A549 (cell line): ENCODE results near the gene CEACAM1. TPM values are rescaled to one million over a fixed set of nuclear protein-coding genes. Genes with fewer than 3 reads are reported as not detected.
"Not testable (repeated sequence)": the region's sequence is repeated elsewhere in the genome, so short reads cannot be mapped to it uniquely, and the experiment has no call there.

Source experiments
- ATAC-seq, 2 experiments: fragments of 200-7000 bp in 1 of 2; fragments of >200 bp in 1 of 2; cut with Nextera tagmentation in 1 of 2; cut with Tn5 transposase in 1 of 2; 3 replicates each; pipeline versions ENCODE4 v1.8.0 to v1.9.1; 2018 to 2020; ENCODE audit warnings: mild to moderate bottlenecking in 1 of 2, moderate library complexity in 1 of 2
- CTCF ChIA-PET: fragments of 300-600 bp; sonication (Branson Sonifier 250); formaldehyde crosslinking; extraction: SDS; loops from one replicate; lab custom pipeline; 2021; ENCODE audit warnings: antibody characterized with exemption, inconsistent platforms; lab: Yijun Ruan, JAX
- POLR2A ChIA-PET: fragments of 350-600 bp; formaldehyde crosslinking; extraction: SDS; loops from one replicate; lab custom pipeline; 2021; ENCODE audit warnings: antibody characterized with exemption, inconsistent platforms; lab: Yijun Ruan, JAX
- DNase-seq, 2 experiments: peaks; one replicate each; pipeline versions ENCODE4 v3.0.0 to v3.0.0-alpha.2; 2011 to 2016; ENCODE audit warnings: low read depth in 1 of 2, low spot score in 1 of 2
- FAIRE-seq: peaks from 2 replicates; lab custom pipeline; 2011; peaks lifted over from hg19 to GRCh38; lab: Jason Lieb, UNC
- H3K27ac ChIP-seq, 2 experiments: fragments of >200 bp; sonication (Bioruptor Twin); formaldehyde crosslinking; 3 replicates each; pipeline ENCODE4 v1.5.1; 2016 to 2017
- H3K4me1 ChIP-seq: fragments of >200 bp; sonication (Bioruptor Twin); formaldehyde crosslinking; 3 replicates; pipeline ENCODE4 v1.6.1; 2016
- H3K4me2 ChIP-seq: fragments of >200 bp; sonication (Bioruptor Twin); formaldehyde crosslinking; 3 replicates; pipeline ENCODE4 v1.6.1; 2016
- H3K4me3 ChIP-seq: fragments of >200 bp; sonication (Bioruptor Twin); formaldehyde crosslinking; 3 replicates; pipeline ENCODE4 v1.5.1; 2016
- H3K9me3 ChIP-seq: fragments of >200 bp; sonication (Bioruptor Twin); formaldehyde crosslinking; 3 replicates; pipeline ENCODE4 v1.6.1; 2016
- CHD2 ChIP-seq: fragments of 150-350 bp; IDR thresholded peaks from 2 replicates; pipeline ENCODE4 v1.6.1; 2014; ENCODE audit warnings: low read length; ENCODE audit not compliant: partially characterized antibody
- EHMT2 ChIP-seq: fragments of 200-600 bp; sonication (generic); IDR thresholded peaks from 2 replicates; pipeline ENCODE4 v1.6.1; 2016; ENCODE audit warnings: antibody characterized with exemption, low read depth, mild to moderate bottlenecking, moderate library complexity
- EP300 ChIP-seq, 2 experiments: fragments of >200 bp; sonication (Bioruptor Twin); formaldehyde crosslinking; IDR thresholded peaks; 2 replicates in 1 of 2; 3 replicates in 1 of 2; pipeline ENCODE4 v1.6.1; 2016 to 2017
- HDAC2 ChIP-seq: fragments of 200-600 bp; sonication (generic); IDR thresholded peaks from 2 replicates; pipeline ENCODE4 v1.6.1; 2016
- HMGXB4 ChIP-seq: fragments of 250-450 bp; sonication (Bioruptor Pico); IDR thresholded peaks from 2 replicates; pipeline ENCODE4 v1.5.0; 2021; ENCODE audit warnings: mild to moderate bottlenecking, moderate library complexity, borderline replicate concordance
- HOXB5 ChIP-seq: fragments of 250-450 bp; sonication (Bioruptor Pico); IDR thresholded peaks from 2 replicates; pipeline ENCODE4 v1.5.0; 2020; ENCODE audit warnings: mild to moderate bottlenecking, moderate library complexity
- JUNB ChIP-seq: fragments of >200 bp; sonication (Bioruptor Twin); formaldehyde crosslinking; IDR thresholded peaks from 2 replicates; pipeline ENCODE4 v1.6.1; 2016
- KDM1A ChIP-seq: fragments of 200-600 bp; sonication (generic); IDR thresholded peaks from 2 replicates; pipeline ENCODE4 v1.6.1; 2016; ENCODE audit warnings: low read depth, mild to moderate bottlenecking
- MAX ChIP-seq: IDR thresholded peaks from 2 replicates; pipeline ENCODE4 v1.6.1; 2012
- NPAS2 ChIP-seq: fragments of 250-450 bp; sonication (Bioruptor Pico); IDR thresholded peaks from 2 replicates; pipeline ENCODE4 v1.8.0; 2022; ENCODE audit warnings: mild to moderate bottlenecking, moderate library complexity, borderline replicate concordance
- PHF8 ChIP-seq: fragments of 200-600 bp; sonication (generic); IDR thresholded peaks from 2 replicates; pipeline ENCODE4 v1.6.1; 2016; ENCODE audit warnings: low read depth, mild to moderate bottlenecking, antibody characterized with exemption, moderate library complexity, borderline replicate concordance
- POLR2AphosphoS2 ChIP-seq: conservative IDR thresholded peaks from 2 replicates; pipeline ENCODE4 v1.6.1; 2012; ENCODE audit warnings: low read length, improper control_type of control experiment, inconsistent platforms
- RFX5 ChIP-seq: fragments of 450-650 bp; IDR thresholded peaks from 2 replicates; pipeline ENCODE4 v1.7.1; 2014; ENCODE audit warnings: antibody characterized with exemption, mild to moderate bottlenecking, moderate library complexity
- SMC3 ChIP-seq: fragments of >200 bp; sonication (Bioruptor Twin); formaldehyde crosslinking; IDR thresholded peaks from 3 replicates; pipeline ENCODE4 v1.6.1; 2018; ENCODE audit warnings: inconsistent platforms
- TP53 ChIP-seq: fragments of 250-450 bp; sonication (Bioruptor Pico); IDR thresholded peaks from 2 replicates; pipeline ENCODE4 v1.5.0; 2021; ENCODE audit warnings: mild to moderate bottlenecking, moderate library complexity
- USF2 ChIP-seq: fragments of 450-650 bp; IDR thresholded peaks from 2 replicates; pipeline ENCODE4 v1.6.1; 2014; ENCODE audit warnings: antibody characterized with exemption
- ZC3H11A ChIP-seq: fragments of 450-650 bp; IDR thresholded peaks from 2 replicates; pipeline ENCODE4 v1.6.1; 2014; ENCODE audit warnings: antibody characterized with exemption, mild to moderate bottlenecking
- ZFP36 ChIP-seq: fragments of 450-650 bp; IDR thresholded peaks from 2 replicates; pipeline ENCODE4 v1.6.1; 2014; ENCODE audit warnings: borderline replicate concordance; ENCODE audit not compliant: partially characterized antibody
- WGBS: methylation state at CpG from one replicate; pipeline ENCODE4 v1.1.6; 2017; ENCODE audit errors: missing lambda C conversion rate; 5-methylcytosine and 5-hydroxymethylcytosine counted together
- polyA plus RNA-seq, 4 experiments: library from polyadenylated mRNA; depleted of rRNA in 3 of 4; stranded (reverse); fragments of >200 nt; fragmentation: RNase III in 1 of 4; extraction: RNeasy Plus Mini Kit Qiagen cat#74134 plus additional on column Dnase treatment in 1 of 4; gene quantifications; 2 replicates in 3 of 4; 3 replicates in 1 of 4; pipeline ENCODE4 v1.2.3, GENCODE V29; 2011 to 2017

The CEACAM1 gene
- polyA plus RNA-seq, 2 of the 4 experiments (the other 2 are of a cell fraction) = 0.52 to 8.9 TPM

- 71% methylated on average over 12 of the region's 12 CpGs for WGBS
- H3K4me1 ChIP-seq, POLR2A ChIA-PET, H3K4me3 ChIP-seq, H3K9me3 ChIP-seq, FAIRE-seq, H3K4me2 ChIP-seq, ATAC-seq, DNase-seq, H3K27ac ChIP-seq: not testable (repeated sequence)
- CTCF ChIA-PET = interaction anchor here (1.0 to 8.1 kb wide), 3 partner anchors 55 to 81 kb away, joined by 3 to 60 read pairs (median 7); no protein-coding TSS in a partner anchor
Measured at GRCh38 chr19:42522262-42522661, 6.0 kb downstream of the CEACAM1 start.

- FAIRE-seq = peak; percentile 76
- no peak for TF ChIP-seq PHF8
- TF ChIP-seq ZC3H11A = no peak
- TF ChIP-seq RFX5 = no peak
- no peak for TF ChIP-seq KDM1A
- TF ChIP-seq HDAC2 = no peak
- POLR2A ChIA-PET = no interaction called here
Measured at GRCh38 chr19:42521346-42522030, 6.8 kb downstream of the CEACAM1 start.

GRCh38 chr19:42519108-42519507 is 9.2 kb downstream of the CEACAM1 start:
- DNase-seq = no peak
- TF ChIP-seq JUNB = no peak
- no peak for TF ChIP-seq ZFP36
- TF ChIP-seq RFX5 = no peak
- no peak for TF ChIP-seq MAX
- TF ChIP-seq HOXB5 (CRISPR knock-in tag) = no peak
- TF ChIP-seq KDM1A = no peak
- TF ChIP-seq HMGXB4 = no peak
- no peak for TF ChIP-seq CHD2
- TF ChIP-seq USF2 = no peak
- no peak for TF ChIP-seq EHMT2
- no peak for TF ChIP-seq SMC3
- no peak for TF ChIP-seq NPAS2 (CRISPR knock-in tag)
- no peak for TF ChIP-seq ZC3H11A
- no peak for TF ChIP-seq EP300 (IDR thresholded peaks at IDR 0.05)
- no peak for TF ChIP-seq TP53 (CRISPR knock-in tag)
- TF ChIP-seq POLR2AphosphoS2 = no peak
- TF ChIP-seq, all 56 proteins: peak for 0
- no peak overlapping the region for H3K27ac ChIP-seq
- FAIRE-seq (no peak), ATAC-seq (peak in 1 of 2 experiments; percentile 23; a peak in 1 of 6 replicates)
- no peak overlapping the region for H3K4me2 ChIP-seq
- H3K4me3 ChIP-seq = no peak overlapping the region
- CTCF ChIA-PET = interaction anchor here (1.0 to 8.1 kb wide), 6 partner anchors 10 to 81 kb away, joined by 3 to 60 read pairs (median 4); partner anchors contain the start of gene CEACAM1
- POLR2A ChIA-PET = no interaction called here
- H3K4me1 ChIP-seq = no peaks in the 10 kb centered on the region
- peaks cover 9% of the 10 kb centered on the region for H3K9me3 ChIP-seq
- 59% methylated on average over 3 of the region's 3 CpGs for WGBS

More at GRCh38 chr19:42521346-42522030, 6.8 kb downstream of the CEACAM1 start:
- Histone ChIP-seq H3K4me3 (no peak overlapping the region), H3K4me1 (no peaks in the 10 kb centered on the region), H3K27ac (no peak overlapping the region), H3K4me2 (no peak overlapping the region), H3K9me3 (peaks cover 8% of the 10 kb centered on the region)
- CTCF ChIA-PET = interaction anchor here (1.1 to 8.1 kb wide), 10 partner anchors 8 to 81 kb away, joined by 3 to 60 read pairs (median 5); partner anchors contain the start of gene CEACAM1
- 89% methylated on average over 6 of the region's 6 CpGs for WGBS
- ATAC-seq (no peak), DNase-seq (no peak)
